GM18520 (cell line): ENCODE results near the gene RTF2.
A peak's percentile ranks its signal among the peaks of the same experiment; 100 is the strongest.

Experiments used
- ATAC-seq: cut with Tn5 transposase; IDR thresholded peaks from one replicate; pipeline ENCODE4 v1.9.1; 2021; ENCODE audit not compliant: unreplicated experiment

Gene RTF2, protein sequence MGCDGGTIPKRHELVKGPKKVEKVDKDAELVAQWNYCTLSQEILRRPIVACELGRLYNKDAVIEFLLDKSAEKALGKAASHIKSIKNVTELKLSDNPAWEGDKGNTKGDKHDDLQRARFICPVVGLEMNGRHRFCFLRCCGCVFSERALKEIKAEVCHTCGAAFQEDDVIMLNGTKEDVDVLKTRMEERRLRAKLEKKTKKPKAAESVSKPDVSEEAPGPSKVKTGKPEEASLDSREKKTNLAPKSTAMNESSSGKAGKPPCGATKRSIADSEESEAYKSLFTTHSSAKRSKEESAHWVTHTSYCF

DNA sequence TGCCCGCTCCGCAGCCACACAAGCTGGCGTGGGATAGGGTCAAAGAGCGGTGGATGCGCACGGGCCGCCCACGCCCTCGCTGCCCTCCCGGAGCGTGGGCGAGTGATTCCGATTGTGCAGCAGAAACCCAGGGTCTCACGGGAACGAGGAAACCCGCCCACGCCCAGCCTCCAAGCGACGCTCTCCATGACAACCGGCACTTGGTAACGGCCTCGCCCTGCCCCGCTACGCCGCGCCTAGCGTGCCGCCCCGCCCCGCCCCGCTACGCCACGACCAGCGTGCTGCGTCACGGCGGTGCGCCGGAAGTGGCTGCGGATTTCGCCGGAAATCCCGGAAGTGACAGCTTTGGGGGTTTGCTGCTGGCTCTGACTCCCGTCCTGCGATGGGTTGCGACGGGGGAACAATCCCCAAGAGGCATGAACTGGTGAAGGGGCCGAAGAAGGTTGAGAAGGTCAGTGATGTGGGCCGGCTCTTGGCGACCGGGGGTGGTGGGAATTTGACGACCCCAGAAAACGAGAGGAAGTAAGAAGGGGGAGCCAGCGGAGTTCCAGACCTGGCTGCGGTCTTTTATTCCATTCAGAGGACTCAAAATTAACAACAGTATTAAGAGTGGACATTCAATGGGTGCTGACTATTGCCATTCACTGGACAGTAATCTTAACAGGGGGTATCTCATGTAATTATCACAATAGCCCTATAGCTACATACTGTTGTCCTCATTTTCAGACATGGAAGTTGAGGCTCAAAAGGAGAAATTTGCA lies at the start of gene RTF2:
TSS of gene RTF2 (plus strand) at position 312 of the 761 bp plus-strand sequence. CDS start at position 383, 71 bp downstream.
- peak; percentile 95 for ATAC-seq

DNA sequence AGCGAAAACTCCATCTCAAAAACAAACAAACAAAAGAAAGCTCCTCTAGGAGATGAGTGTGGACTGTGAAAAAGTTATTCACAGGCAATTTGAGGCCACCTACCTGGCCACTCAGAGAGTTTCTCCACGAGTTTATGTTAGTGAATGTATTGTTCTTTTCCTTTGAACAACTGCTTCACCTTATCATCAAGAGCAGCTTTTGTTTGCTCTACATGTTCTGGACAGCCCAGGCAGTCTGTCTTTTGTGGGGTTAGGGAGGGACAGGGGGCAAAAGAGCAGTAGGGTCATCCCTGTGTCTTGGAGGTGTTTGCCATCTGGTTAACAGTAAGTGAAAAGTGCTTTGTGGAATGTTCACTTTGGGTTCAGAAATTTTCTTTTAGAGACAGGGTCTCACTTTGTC lies 48.4 kb upstream of the RTF2 start:
- ATAC-seq = no peak

DNA sequence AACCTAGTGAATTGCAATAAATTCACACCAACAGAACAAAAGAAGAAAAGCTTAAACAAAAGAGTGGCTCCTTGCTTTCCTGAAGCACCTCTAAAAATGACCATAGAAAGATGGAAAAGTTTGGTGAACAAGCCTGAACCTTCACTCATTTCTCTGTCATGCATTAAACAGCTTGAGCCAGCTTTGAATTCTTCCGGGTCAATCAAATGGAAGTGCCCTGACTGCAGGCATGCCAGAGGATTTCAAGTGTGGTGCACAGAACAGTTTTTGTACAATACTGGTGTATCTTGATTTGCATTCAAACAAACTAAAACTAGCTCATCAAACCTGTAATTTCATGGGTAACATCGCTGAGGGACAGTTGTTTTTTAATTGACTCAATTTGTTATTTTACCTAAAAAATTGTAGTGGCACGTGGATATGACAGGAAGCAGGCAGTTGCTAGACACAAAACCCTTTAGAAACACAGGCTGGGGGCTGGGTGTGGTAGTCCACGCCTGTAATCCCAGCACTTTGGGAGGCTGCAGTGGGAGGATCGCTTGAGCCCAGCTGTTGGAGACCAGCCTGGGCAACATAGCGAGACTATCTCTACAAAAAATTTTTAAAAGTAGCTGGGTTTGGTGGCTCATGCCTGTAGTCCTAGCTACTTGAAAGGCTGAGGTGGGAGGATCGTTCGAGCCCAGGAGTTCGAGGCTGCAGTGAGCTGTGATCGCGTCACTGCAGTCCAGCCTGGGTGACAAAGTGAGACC lies 47.3 kb upstream of the RTF2 start:
- ATAC-seq = no peak

DNA sequence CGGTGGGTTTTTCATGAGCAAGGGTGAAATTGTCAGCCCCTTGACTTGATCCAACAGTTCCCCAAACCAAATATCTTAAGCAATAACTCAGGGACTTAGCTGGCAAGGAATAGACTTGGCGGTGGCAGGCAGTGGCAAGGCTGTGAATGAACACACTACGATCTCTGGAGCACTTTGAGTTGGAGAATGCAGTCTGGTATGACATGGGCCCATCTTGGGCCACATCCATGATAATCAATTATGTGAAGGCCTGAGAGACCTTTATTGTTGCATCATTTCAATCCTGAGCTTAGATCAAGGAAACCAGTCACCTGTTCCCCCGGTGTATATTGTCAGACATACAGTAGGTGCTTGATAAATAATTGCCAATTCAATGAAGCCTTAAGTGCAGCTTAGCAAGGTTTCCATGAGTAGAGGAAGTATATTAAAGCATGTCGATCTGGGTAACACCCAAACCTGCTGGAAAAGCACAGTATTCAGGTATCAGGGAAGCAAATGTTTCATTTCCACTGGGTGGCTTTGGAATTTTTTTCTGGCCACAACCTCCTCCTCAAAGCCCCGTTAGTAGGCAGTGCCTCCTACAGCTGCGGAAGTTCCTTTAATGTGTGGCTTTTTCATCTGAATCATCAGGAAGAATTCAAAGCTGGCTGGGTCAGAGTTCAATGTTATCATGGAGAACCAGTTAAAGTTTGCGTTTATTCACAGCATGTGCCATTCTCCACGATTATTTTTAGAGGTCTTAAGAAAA lies 46.2 kb upstream of the RTF2 start:
- no peak for ATAC-seq

DNA sequence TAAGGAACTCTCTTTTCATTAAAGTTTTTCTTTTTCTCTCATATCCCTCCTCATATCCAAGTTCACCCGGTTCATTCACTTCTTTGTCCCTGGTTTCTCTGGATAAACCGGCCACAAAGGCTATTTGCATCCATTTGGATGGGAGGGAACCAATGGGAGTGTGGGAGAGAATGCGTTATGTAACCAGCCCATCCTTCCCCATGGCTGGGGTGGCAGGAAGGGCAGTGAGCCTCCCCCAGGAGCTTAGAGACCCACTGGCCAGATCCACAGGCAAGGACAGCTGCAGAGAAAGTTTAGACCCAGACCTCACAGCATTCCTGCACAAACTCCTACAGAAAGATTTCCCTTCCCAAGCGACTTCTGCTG lies 45.6 kb upstream of the RTF2 start:
- ATAC-seq = no peak

DNA sequence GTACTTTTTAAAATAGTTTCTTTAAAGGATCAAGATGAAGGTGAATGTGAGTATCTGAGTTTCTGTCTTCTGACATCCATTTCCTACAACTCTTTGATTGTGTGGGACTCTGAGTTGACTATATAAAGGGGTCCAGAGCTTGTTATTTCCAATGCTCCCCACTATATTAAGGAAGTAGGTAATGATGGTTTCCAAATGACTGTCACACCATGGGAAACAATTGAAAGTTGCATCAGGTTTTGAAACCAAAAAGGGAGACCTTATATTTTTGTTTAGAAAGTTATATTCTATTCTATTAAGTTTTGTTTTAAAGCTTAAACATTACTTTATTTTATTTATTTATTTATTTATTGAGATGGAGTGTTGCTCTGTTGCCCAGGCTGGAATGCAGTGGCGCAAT lies 45.2 kb upstream of the RTF2 start:
- ATAC-seq = no peak

DNA sequence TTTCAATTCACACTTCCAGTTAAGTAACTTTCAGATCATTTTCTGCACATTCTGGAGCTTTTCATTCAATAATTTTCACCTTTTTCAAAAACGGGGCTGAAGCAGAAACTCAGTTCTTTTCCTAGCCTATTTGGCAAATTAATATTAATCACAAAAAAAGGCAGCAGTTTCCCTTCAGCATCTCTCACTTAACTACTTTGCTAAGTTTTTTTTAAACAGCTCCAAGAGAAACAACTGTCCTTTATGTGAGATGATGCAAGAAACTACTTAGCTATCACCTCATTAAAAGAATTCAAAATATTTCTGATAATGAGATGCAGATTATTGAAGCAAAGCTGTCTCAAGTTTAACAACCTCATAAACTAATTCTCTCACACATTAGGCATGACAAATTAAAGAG lies 44.5 kb upstream of the RTF2 start:
- ATAC-seq = no peak

DNA sequence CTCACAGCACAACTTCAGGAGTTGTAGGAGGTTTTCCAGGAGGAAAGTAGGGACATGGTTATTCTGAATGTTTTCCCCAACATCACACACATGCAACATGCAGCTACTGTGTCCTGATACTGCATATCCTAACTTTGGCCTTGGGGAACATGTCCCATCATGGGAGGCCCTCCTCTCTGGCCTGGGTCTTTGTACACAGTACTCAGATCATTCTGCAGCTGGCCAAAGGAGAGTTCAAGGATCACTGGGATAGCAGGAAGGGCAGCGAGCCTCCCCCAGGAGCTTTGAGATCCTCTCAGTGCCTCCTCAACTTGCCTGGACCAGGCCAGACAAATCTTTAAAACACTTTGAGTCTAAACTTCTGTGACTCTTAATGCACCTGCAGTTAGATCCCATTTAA lies 43.5 kb upstream of the RTF2 start:
- ATAC-seq = no peak

DNA sequence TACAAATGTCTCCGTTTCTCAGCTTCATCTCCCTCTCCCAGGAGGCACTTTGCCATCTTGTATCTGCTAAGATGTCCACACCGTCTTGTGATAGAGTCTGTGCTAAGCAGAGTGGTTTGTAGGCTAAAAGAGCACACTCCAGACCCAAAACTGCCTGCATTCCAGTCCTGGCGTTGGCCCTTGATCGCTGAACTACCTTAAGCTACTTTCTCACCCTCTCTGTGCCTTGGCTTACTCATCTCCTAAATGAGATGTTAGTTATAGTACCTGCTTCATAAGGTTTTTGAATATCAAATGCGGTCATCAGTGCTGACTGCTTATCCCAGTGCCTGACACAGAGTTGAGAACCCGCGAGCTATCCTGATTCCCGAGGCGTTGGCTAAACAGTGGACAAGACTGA lies 42.4 kb upstream of the RTF2 start:
- no peak for ATAC-seq

DNA sequence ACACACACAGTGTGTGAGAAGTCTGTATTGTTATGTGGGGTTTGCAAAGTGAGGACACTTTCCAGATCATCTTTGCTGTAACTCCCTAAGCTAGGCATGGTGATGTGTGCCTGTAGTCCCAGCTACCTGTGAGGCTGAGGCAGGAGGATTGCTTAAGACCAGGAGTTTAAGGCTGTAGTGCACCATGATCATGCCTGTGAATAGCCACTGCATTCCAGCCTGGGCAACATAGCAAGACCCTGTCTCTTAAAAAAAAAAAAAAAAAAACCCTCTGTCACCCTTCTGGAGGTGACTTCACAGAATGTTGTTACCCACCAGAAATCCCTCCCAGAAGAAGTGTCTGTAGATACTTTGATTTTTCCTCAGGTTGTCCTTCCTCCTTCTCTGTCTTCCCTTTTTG lies 41.5 kb upstream of the RTF2 start:
- no peak for ATAC-seq

DNA sequence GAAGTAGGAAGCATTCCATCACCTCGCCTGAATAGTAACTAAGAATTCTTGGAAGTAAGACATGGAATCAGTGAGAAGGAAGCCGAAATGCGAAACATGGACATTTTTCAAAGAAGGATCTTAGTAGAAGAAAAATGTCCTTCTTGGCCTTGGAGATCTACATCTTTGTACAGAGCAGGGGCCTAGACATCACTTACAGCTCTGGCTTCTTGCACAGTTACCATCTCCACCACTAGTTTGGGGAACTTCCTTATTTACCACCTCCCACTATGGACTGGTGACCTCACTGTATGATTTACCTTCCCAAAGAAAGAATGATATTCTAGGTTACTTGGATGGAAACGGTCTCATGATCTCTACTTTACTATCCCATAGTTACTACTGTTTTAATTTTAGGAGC lies 40.6 kb upstream of the RTF2 start:
- no peak for ATAC-seq

DNA sequence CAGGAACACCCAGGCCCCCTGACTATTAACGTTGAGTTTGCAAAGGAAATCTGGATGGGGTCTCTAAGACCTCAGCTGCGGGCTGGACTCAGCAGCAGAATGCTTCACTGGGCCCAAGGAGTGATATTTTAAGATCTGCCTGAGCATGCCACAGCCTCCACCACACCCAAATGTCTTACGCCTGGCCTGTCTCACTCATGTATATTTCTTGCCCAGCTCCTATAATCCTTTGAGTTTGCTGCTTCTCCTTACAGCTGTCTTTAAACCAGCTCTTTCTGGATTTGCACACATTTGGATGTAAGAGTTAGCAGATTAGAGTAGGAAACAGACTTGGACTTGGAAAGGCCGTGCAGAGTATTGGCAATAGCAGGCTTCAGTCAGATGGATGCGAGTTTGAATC lies 40.0 kb upstream of the RTF2 start:
- ATAC-seq = no peak

DNA sequence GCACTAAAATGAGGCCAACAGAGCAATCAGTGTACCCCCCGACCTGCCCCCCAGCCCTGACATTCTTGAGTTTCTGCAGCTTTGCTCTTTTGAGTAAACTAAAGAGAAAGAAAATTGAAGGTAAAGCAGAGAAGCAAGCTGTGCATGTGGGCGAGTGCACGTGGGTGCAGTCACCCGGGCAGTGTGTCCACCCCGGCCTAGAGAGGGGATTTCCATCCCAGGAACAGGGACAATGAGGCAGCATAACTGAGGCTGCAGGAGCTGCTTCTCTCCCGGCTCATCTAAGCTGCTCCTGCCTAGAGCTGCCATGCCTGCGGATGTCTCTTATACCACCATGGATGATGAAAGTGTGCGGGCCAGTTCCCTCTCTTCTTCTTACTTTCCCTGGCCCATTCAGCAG lies 39.5 kb upstream of the RTF2 start:
- ATAC-seq = no peak

DNA sequence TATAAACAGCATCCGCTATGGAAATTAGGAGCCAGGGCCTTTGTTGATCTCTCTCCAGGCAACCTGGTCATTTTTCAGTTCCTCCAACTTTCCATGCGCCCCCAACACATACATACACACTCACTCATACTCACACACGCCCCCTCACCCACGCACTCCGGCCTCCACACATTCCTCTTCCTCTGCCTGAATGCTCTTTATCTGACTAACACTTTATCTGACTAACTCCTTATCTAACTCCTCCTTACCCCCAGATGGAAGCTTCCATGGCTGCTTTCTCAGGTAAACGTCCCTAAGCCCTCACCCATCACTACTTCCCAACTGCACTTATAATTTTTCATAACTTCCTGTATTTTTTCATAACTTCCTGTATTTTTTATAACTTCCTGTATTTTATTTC lies 38.9 kb upstream of the RTF2 start:
- no peak for ATAC-seq

DNA sequence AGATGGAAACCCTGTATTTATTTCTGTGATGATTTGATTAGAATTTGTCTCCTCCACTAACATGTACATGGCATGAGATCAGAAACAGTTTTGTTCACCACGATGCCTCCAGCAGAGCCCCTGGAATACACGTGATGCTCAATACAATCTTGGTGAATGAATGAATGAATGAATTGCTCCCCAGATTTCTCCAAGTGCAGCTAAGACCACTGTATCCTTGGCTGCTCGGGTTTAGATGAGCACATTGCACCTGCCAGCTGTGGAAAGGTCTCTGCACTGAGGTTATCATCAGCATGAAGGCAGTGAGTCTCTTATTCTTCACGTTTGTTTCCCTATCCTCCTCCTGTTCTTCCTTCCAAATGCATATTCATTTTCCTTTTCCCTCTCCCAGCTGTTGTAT lies 38.5 kb upstream of the RTF2 start:
- no peak for ATAC-seq

DNA sequence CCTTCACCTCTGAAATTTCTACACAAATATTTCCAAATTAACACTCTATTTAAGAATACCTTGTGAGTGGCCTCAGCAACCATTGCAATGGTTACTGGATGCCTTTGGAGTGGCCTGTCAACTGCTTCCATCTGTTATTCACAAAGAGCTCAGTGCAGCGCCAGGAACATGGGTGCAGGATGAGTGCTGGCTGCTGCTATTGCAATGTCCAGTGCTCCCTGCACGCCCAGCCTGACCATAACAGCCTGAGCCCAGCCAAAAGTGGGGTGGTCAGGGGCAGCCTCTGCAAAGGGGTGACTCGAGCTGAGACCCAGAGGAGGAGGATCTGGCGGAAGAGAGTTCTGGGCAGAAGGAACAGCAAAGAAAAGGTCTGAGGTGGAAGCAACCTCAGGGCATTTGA lies 38.0 kb upstream of the RTF2 start:
- no peak for ATAC-seq

DNA sequence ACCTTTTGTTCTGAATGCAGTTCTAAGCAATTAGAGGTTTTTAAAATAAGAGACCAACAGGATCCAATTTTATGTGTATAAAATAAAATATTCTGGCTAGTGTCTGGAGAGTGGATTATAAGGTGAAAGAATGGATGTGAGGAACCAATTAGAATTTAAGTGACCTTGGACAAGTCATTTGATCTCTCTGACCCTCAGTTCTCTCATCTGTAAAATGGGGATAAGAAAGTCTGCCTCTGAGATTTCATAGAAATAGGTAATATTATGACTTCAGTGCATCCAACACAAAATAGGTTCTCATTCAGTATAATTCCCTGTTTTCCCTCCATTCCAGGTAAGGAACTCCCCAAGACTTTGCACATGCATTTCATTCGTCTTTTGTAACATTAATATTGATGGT lies 37.5 kb upstream of the RTF2 start:
- ATAC-seq = no peak

DNA sequence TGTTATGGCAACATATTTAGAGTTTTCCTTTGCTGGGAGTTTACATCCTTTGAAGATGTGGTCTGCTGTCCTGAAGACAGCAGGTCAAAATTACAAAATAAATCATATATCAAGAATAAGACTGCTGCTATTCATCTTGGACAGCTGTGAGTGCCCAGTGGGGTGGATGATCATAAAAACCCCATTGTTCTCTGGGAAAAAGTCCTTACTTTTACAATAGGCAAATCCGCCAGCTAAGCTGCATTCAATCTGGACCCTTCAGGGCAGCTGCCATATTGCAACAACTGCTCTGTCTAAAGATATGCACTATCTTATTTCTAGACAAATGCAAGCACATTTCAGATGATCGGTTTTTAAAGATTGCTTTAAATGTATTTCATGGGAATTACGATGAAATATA lies 37.0 kb upstream of the RTF2 start:
- ATAC-seq = no peak

DNA sequence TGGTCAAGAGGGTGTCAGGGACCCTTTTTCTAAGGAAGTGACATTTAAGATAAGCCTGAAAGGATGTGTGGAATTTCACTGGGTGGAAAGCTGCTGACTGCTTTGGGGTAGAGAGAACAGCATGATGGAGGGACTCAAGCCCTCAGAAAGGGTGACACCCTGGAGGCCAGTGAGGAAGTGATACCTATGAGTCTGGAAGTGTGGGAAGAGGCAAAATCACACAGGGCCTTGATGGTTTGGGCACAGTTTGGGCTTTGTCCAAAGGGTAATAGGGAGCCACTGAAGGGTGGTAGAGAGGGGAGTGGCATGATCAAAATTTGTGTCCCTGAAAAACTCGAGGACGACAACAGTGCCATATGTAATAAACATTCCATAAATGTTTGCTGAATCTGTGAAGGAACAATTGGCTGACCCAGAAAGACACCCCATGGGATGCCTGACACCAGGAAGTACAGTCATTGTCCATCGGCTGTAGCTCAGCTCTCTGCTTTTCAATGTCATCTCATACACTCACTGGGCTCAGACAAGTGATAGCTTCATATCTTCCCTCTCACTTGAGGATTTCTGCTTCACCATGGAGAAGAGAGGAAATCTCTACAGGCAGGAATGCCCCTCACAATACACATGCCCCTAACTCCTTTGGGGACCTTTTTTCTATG lies 35.1 kb upstream of the RTF2 start:
- ATAC-seq = no peak

DNA sequence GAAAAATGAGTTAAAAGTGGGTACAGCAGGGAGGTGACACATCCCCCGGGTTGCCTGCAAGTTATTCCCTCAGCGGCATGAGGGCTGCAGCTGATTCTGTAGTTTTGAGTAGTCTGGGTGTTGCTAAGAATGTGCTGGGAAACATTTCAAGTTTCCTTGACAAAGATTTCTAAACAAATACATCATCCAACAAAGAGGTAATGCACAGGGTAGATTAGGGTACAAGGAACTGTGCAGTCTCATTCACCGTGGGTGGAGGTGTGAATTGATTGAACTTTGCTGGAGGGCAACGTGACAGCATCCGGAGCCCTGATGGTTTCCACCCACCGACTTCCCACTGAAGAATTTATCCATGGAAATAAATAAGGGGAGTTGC lies 34.6 kb upstream of the RTF2 start:
- ATAC-seq = no peak
